Measurements from ENCODE around the gene SPDYE16. TPM values are rescaled to one million over a fixed set of nuclear protein-coding genes. Genes with fewer than 3 reads are reported as not detected.
"Not testable (repeated sequence)": the region's sequence is repeated elsewhere in the genome, so short reads cannot be mapped to it uniquely, and the experiment has no call there.

SPDYE16 gene
- total RNA-seq, 1 donor from 2014 or later: not detected

DNA sequence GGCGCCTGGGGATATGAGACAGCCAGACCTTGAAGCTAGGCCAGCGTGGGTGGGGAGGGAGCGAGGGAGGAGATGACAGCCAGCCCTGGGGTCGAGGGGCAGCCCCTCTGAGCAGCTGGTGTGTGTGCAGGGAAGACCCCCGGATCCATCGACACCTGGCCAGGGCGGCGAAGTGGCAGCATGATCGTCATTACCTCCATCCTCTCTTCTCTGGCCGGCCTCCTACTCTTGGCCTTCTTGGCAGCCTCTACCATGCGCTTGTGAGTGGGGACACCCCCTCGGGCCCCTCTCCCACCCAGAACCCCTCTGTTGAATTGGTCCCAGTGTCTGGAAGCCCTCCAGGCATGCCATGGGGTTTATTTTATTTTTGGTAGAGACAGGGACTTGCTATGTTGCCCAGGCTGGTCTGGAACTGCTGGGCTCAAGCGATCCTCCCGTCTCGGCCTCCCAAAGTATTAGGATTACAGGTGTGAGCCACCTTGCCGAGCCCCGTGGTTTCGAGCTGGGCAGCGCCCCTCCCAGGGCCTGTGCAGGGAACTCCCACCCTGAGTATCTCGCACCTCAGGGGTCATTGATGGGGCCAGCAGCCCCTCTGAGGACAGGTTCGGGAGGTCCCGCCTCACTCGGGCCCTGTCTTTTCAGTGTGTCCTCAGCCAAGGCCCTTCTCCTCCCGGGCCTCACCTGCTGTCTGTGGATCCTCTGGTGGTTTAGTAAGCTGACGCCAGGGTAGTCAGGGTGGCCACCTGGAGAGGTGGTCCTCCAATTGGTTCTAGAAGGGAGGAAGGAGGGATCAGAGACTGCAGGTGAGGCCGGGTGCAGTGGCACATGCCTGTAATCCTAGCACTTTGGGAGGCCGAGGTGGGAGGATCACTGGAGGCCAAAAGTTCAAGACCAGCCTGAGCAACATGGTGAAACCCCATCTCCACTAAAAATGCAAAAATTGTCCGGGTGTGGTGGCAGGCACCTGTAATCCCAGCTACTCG, 29.0 kb downstream of the SPDYE16 start:
- DNase-seq: peak; percentile 50
- intact Hi-C loops (cut with micrococcal nuclease): no loop called here
- Mint-ChIP-seq H3K27me3 (no peaks in the 10 kb centered on the region), H3K4me3 (no peak overlapping the region), H3K36me3 (ENCODE audit: low read depth) (no peaks in the 10 kb centered on the region), H3K27ac (no peak overlapping the region), H3K9me3 (no peaks in the 10 kb centered on the region), H3K4me1 (peaks cover 2% of the 10 kb centered on the region)

DNA sequence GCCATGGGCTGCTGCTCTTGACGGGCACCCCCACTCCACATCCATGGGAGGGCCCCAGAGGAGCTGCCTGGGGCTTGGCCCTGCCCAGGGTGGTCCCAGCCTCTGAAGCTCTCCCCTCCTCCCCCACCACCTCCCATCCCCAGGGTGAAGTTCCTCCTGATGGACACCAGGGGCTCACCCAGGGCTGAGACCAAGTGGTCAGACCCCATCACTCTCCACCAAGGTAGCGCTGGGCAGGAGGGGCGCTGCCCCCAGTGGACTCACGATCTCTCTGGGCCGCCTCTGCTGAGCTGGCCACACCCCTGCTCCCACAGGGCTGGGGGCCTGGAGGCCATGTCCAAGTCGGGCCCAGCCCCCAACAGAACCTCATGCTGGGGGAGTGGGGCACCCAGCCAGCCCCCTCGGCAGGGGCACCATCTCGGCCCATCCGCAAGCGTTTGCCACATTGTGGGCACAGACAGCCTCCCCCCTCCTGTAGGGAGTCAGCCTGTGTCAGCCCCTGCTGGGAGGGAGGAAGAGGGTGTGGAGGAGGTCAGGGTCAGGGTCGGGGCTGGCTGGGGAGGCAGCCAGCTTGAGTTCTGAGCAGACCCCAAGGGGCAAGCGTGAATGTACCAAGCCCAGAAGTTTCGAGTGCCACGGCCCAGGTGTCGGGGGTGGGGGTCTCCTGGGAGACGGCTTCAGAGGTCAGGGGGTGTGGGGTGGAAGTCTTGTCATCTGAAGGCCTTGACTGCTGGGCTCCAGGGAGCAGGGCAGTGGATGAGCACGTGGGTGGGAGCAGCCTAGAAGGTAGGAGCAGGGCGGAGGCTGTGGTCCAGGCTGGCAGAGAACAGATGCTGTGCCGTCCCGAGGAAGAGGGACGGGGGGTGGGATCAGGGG, 29.9 kb downstream of the SPDYE16 start:
- H3K4me3 Mint-ChIP-seq: no peak overlapping the region
- no peaks in the 10 kb centered on the region for H3K9me3 Mint-ChIP-seq
- DNase-seq: peak; percentile 54

DNA sequence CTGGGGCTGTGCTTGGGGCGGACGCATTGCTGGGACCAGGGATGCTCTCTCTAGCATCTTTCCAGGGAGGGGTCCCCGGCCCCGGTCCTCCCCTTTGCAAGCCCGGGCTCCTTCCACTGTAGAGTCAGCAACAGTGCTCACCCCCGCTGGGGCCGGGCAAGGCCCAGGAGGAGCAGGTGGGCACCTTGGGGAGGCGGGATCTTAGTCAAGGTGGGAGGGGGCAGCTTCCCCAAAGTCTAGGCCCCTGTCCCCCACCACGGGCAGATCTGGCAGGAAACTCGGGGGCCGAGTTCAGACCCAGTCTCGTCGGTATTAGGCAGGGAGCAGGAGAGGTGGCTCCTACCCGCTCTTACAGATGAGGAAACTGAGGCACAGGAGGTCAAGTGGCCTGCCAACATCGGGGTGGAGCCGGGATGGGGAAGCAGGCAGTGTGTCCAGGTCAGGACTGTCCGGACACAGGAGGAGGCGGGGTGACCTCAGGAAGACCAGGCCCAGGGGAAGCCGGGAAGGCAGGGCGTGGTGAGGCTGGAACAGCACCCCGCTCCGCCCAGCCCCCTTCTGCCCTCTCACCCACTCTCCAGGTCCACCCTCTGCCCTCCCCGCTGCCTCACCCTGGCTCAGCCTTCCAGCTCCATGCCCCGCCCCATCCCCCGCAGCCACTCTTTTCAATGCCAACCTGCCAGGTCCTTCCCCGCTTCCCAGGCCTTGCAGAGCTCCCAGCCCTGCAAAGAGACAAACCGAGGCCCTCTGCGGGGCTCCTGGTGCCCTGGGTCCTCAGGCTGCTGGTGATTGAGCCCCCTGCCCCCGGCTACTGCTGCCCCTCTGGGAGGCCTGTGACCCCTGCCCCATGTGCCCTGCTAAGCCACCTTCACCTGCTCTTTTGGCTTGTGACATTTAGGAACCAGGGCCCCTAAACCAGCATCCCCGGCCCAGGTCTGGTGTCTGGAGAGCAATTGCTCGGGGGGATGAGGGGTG, 30.9 kb downstream of the SPDYE16 start:
- H3K4me3 Mint-ChIP-seq; intact Hi-C loops (cut with micrococcal nuclease); H3K36me3 Mint-ChIP-seq (ENCODE audit: low read depth); H3K27me3 Mint-ChIP-seq; H3K4me1 Mint-ChIP-seq; H3K27ac Mint-ChIP-seq; H3K9me3 Mint-ChIP-seq: not testable (repeated sequence)
- DNase-seq: peak; percentile 44

More for the DNA sequence above, 29.9 kb downstream of the SPDYE16 start:
- intact Hi-C loops (cut with micrococcal nuclease): no loop called here
- Mint-ChIP-seq H3K27me3 (no peaks in the 10 kb centered on the region), H3K4me1 (peaks cover 2% of the 10 kb centered on the region), H3K27ac (no peak overlapping the region), H3K36me3 (ENCODE audit: low read depth) (no peaks in the 10 kb centered on the region)

DNA sequence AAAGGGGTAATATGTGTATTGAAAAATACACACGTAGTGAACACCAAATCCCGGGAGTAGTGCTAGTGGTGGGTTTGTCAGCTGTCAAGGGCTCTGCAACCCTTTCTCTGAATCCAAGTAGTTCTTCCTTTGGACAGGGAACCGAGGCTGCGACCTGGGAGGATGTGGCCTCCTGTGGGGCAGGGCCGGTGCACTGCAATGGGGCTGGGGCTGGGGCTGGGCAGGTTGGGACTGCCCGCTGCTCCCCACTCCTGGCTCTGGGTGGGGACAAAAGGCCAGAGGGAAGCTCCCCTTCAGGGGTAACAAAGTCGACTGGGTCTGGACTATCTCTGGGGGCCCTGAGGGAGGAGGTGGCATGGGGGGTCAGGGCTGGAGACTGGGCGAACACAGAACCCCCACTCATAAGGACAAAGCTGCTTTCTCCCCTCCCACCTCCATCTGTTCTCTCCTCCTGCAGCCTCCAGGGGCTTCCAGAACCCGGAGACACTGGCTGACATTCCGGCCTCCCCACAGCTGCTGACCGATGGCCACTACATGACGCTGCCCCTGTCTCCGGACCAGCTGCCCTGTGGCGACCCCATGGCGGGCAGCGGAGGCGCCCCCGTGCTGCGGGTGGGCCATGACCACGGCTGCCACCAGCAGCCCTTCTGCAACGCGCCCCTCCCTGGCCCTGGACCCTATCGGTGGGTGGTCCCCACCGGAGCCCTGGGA, 31.7 kb downstream of the SPDYE16 start:
- H3K27ac Mint-ChIP-seq; H3K27me3 Mint-ChIP-seq; H3K4me3 Mint-ChIP-seq; H3K36me3 Mint-ChIP-seq (ENCODE audit: low read depth); H3K9me3 Mint-ChIP-seq; H3K4me1 Mint-ChIP-seq; intact Hi-C loops (cut with micrococcal nuclease): not testable (repeated sequence)
- DNase-seq: peak; percentile 48

DNA sequence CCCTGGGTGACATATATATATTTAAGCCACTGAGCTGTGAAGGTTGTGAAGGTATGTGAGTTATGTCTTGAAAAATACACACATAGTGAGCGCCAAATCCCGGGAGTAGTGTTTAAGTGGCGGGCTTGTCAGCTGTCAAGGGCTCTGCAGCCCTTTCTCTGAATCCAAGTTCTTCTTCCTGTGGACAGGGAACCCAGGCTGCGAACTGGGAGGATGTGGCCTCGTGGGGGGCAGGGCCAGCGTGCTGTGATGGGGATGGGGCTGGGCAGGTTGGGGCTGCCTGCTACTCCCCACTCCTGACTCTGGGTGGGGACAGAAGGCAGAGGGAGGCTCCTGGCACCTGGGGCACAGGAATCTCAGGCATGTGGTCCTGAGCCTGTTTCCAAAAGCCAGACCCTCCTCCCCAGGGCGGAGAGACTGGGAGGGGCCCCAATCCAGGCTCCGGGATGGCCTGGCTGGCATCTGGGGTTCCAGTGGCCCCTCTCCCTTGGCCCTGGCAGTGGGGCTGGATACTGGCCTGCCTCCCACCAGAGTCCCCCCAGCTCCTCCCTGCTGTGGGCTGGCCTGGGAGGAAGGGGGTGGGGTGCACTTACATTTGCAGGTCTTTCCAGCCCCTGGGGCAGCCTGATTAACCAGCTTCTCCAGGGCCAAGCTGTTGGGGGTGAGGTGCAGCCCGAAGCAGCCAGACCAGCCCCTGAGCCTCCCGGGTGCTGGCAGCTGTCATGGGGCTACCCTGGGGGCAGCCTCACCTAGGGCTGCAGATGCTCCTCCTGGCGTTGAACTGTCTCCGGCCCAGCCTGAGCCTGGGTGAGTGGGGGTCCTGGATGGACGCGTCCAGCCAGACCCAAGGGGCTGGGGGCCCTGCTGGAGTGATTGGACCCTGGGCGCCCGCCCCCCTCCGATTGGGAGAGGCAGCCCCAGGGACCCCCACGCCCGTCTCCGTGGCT, 32.9 kb downstream of the SPDYE16 start, which contains the start of gene UPK3B:
TSS of gene UPK3B (plus strand) at position 622 of the 947 bp plus-strand sequence. CDS start at position 723, 101 bp downstream.
- DNase-seq: peak; percentile 66
- Mint-ChIP-seq H3K4me1 (peaks cover 2% of the 10 kb centered on the region), H3K36me3 (ENCODE audit: low read depth) (peaks cover 2% of the 10 kb centered on the region), H3K9me3 (no peaks in the 10 kb centered on the region), H3K4me3 (no peak within 1 kb of the TSS), H3K27ac (no peak within 1 kb of the TSS), H3K27me3 (no peaks in the 10 kb centered on the region)
- intact Hi-C loops (cut with micrococcal nuclease): no loop called here

DNA sequence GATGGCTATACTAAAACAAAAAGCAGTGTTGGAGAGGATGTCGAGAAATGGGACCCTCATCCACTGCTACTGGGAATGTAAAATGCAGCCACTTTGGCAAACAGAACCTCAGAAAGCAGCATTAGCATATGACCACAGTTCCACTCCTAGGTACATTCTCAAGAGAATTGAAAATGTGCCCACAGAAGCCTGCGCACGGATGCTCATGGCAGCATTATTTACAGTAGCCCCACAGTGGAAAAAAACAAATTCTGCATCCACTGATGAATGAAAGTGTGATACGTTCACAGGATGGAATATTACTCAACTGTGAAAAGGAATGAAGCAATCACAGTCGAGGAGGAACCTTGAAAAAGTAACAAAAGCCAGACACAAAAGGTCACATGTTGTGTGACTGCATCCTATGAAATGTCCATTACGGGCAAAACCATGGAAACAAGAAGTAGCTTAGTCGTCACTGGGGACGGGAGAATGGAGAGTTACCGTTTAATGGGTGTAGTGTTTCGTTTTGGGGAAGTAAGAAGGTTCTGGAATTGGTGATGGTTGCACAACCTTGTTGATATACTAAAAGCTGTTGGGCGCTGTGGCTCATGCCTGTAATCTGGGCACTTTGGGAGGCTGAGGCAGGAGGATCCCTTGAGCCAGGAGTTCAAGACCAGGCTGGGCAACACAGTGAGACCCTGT, 35.2 kb downstream of the SPDYE16 start:
- H3K27me3 Mint-ChIP-seq: no peaks in the 10 kb centered on the region
- DNase-seq: peak; percentile 45
- intact Hi-C loops (cut with micrococcal nuclease): no loop called here
- no peaks in the 10 kb centered on the region for H3K9me3 Mint-ChIP-seq
- peaks cover 2% of the 10 kb centered on the region for H3K36me3 Mint-ChIP-seq (ENCODE audit: low read depth)
- no peak overlapping the region for H3K27ac Mint-ChIP-seq
- no peak overlapping the region for H3K4me3 Mint-ChIP-seq
- peaks cover 2% of the 10 kb centered on the region for H3K4me1 Mint-ChIP-seq

DNA sequence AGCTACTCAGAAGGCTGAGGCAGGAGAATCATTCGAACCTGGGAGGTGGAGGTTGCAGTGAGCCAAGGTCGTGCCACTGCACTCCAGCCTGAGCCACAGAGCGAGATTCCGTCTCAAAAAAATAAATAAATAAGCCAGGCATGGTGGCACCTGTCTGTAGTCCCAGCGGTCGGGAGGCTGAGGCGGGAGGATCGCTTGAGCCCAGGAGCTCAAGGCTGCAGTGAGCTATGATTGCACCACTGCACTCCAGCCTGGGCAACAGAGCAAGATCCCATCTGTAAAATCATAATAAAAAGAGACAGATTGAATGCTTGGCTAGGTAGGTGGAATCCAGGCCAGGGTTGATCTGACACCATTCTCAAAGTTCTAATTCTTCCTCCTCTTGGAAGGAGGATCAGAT, 36.5 kb downstream of the SPDYE16 start:
- H3K36me3 Mint-ChIP-seq (ENCODE audit: low read depth); intact Hi-C loops (cut with micrococcal nuclease); H3K4me3 Mint-ChIP-seq; H3K9me3 Mint-ChIP-seq; H3K27ac Mint-ChIP-seq; H3K27me3 Mint-ChIP-seq; DNase-seq; H3K4me1 Mint-ChIP-seq: not testable (repeated sequence)

DNA sequence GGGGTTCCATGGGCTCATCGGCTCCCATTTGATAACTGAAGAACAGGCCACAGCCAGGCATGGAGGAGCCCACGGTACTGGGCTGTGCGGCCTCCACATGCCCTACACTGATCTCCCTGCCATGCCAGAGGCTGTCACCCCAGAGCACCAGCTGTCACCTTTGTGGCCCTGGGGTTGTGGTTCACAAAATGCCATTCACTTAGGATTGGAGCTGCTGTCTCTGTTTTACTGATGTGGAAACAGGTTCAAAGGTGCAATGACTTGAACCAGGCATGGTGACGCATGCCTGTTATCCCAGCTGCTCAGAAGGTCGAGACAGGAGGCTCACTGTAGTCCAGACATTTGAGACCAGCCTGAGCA, 37.0 kb downstream of the SPDYE16 start:
- no peak overlapping the region for H3K4me3 Mint-ChIP-seq
- H3K27me3 Mint-ChIP-seq: no peaks in the 10 kb centered on the region
- DNase-seq: no peak
- H3K9me3 Mint-ChIP-seq: no peaks in the 10 kb centered on the region
- peaks cover 2% of the 10 kb centered on the region for H3K4me1 Mint-ChIP-seq
- peaks cover 2% of the 10 kb centered on the region for H3K36me3 Mint-ChIP-seq (ENCODE audit: low read depth)
- no peak overlapping the region for H3K27ac Mint-ChIP-seq
- intact Hi-C loops (cut with micrococcal nuclease): no loop called here

DNA sequence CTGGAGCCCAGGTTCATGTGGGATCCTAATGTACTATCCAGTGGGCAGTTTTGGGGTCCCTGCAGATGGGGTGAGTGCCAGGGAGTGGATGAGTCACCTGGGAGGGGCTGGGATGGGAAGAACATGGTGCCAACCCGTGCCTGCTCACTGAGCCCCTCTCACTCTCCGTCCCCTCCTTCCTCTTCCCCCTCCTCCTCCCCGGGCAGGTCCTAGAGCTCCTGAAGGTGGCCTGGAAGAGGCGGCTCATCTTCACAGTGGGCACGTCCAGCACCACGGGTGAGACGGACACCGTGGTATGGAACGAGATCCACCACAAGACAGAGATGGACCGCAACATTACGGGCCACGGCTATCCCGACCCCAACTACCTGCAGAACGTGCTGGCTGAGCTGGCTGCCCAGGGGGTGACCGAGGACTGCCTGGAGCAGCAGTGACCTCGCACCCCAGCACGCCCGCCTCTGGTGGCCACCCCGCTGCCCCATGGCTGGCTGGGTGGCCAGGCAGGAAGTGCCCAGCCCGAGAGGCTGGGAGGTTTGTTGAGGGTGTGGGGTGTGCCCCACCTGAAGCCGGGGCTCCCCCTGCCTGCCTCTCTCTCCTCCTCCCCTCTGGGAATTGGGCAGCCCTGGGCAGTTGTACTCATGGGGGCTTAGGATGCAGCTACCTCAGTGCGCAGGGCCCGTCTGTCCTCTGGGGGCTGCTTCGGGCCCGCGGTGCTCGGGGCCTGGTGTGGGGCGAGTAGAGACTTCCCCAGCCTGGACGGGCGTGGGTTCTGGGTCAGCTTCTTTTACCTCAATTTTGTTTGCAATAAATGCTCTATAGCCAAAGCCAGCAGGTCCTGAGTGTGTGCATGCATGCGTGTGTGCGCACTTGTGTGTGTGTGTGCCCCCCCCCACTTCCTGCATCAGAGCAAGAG, 37.7 kb downstream of the SPDYE16 start:
- H3K9me3 Mint-ChIP-seq: no peaks in the 10 kb centered on the region
- H3K27ac Mint-ChIP-seq: no peak overlapping the region
- peak; percentile 47 for DNase-seq
- no peak overlapping the region for H3K4me3 Mint-ChIP-seq
- H3K27me3 Mint-ChIP-seq: no peaks in the 10 kb centered on the region
- intact Hi-C loops (cut with micrococcal nuclease): no loop called here
- peaks cover 2% of the 10 kb centered on the region for H3K4me1 Mint-ChIP-seq
- H3K36me3 Mint-ChIP-seq (ENCODE audit: low read depth): peaks cover 2% of the 10 kb centered on the region

DNA sequence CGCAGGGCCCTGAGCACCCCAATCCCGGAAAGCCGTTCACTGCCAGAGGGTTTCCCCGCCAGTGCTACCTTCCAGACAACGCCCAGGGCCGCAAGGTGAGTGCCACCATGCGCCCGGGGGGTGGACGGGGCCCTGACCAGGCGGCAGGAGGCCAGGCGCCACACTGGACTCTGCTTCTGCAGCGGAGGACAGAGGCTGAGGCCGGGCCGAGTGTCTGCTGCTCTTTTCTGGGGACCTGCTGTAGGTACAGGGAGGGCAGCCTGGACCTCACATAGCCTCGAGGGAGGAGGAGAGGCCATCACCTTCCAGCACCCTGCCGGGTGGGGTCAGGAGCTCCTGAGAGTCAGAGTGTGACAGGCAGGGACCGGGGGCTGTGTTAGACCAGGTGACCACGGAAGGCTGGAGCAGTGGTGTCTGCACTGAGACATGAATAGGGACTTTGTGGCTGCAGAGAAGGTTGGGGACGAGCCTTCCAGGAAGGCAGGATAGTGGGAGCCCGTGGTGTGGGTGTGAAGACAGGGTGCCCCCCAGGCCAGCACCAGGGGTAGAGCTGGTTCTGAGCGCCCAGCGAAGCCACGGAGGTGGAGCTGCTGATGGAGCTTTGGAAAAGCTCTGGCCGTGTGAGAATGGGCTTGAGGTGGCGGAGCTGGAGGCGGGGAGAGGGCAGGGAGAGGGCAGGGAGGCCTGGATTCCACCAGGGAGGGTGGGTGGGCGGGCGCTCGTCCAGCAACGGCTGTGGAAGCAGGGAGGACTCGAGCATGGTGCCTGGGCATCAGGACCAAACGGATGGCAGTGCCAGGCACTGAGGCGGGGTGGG, 38.5 kb downstream of the SPDYE16 start:
- H3K4me1 Mint-ChIP-seq; H3K27ac Mint-ChIP-seq; intact Hi-C loops (cut with micrococcal nuclease); H3K9me3 Mint-ChIP-seq; DNase-seq; H3K27me3 Mint-ChIP-seq; H3K4me3 Mint-ChIP-seq; H3K36me3 Mint-ChIP-seq (ENCODE audit: low read depth): not testable (repeated sequence)
